ENCODE measurements around the gene CABP7.

CABP7 gene

GRCh38 chr22:29695129-29695926, 24.5 kb upstream of the CABP7 start:
- DNase-seq (ENCODE audit: extremely low read depth, low read depth): no peak
- no peak for TF ChIP-seq CTCF (IDR thresholded peaks at IDR 0.05; ENCODE audit: low read depth, low read length)

GRCh38 chr22:29697853-29698598, 21.8 kb upstream of the CABP7 start:
- no peak for DNase-seq (ENCODE audit: extremely low read depth, low read depth)

GRCh38 chr22:29700206-29700899, 19.4 kb upstream of the CABP7 start:
- DNase-seq (ENCODE audit: extremely low read depth, low read depth): no peak

More at GRCh38 chr22:29697853-29698598, 21.8 kb upstream of the CABP7 start:
- no peak for TF ChIP-seq CTCF (IDR thresholded peaks at IDR 0.05; ENCODE audit: low read depth, low read length)

GRCh38 chr22:29700900-29701154, 19.0 kb upstream of the CABP7 start:
- no peak for TF ChIP-seq CTCF (IDR thresholded peaks at IDR 0.05; ENCODE audit: low read depth, low read length)
- no peak for DNase-seq (ENCODE audit: extremely low read depth, low read depth)

More at GRCh38 chr22:29700206-29700899, 19.4 kb upstream of the CABP7 start:
- no peak for TF ChIP-seq CTCF (IDR thresholded peaks at IDR 0.05; ENCODE audit: low read depth, low read length)

- DNase-seq (ENCODE audit: extremely low read depth, low read depth): no peak
- TF ChIP-seq CTCF (IDR thresholded peaks at IDR 0.05; ENCODE audit: low read depth, low read length): no peak; the same call in 1 of the 2 replicates
These were observed 18.4 kb upstream of the CABP7 start for GRCh38 chr22:29701155-29701999.

- DNase-seq (ENCODE audit: extremely low read depth, low read depth): no peak
- TF ChIP-seq CTCF (IDR thresholded peaks at IDR 0.05; ENCODE audit: low read depth, low read length): no peak
These were observed 17.5 kb upstream of the CABP7 start for GRCh38 chr22:29702000-29702930.
